ENCODE data around the gene MUSTN1. TPM values are rescaled to one million over a fixed set of nuclear protein-coding genes. Genes with fewer than 3 reads are reported as not detected.

The MUSTN1 gene
- total RNA-seq, 1 donor from 2014 or later, result 1.1 TPM

- Mint-ChIP-seq H3K36me3 (ENCODE audit: low read depth, unreplicated experiment) (no peaks in the 10 kb centered on the region), H3K27me3 (ENCODE audit: unreplicated experiment) (peaks cover 8% of the 10 kb centered on the region), H3K27ac (ENCODE audit: unreplicated experiment) (no peak overlapping the region), H3K4me1 (ENCODE audit: unreplicated experiment) (peaks cover 4% of the 10 kb centered on the region), H3K4me3 (ENCODE audit: unreplicated experiment) (no peak overlapping the region), H3K9me3 (ENCODE audit: unreplicated experiment) (no peaks in the 10 kb centered on the region)
- DNase-seq (ENCODE audit: low spot score), result no peak
- no peak for TF ChIP-seq CTCF (IDR thresholded peaks at IDR 0.05; ENCODE audit: unreplicated experiment)
Observed at GRCh38 chr3:52796411-52796810, 38.4 kb downstream of the MUSTN1 start.

GRCh38 chr3:52795298-52795900, 39.4 kb downstream of the MUSTN1 start:
- Mint-ChIP-seq H3K4me1 (ENCODE audit: unreplicated experiment) (peaks cover 4% of the 10 kb centered on the region), H3K4me3 (ENCODE audit: unreplicated experiment) (no peak overlapping the region), H3K9me3 (ENCODE audit: unreplicated experiment) (no peaks in the 10 kb centered on the region), H3K36me3 (ENCODE audit: low read depth, unreplicated experiment) (no peaks in the 10 kb centered on the region), H3K27ac (ENCODE audit: unreplicated experiment) (no peak overlapping the region), H3K27me3 (ENCODE audit: unreplicated experiment) (peaks cover 8% of the 10 kb centered on the region)
- TF ChIP-seq CTCF (IDR thresholded peaks at IDR 0.05; ENCODE audit: unreplicated experiment), result no peak
- no peak for DNase-seq (ENCODE audit: low spot score)

- TF ChIP-seq CTCF (IDR thresholded peaks at IDR 0.05; ENCODE audit: unreplicated experiment), result no peak
- Mint-ChIP-seq H3K9me3 (ENCODE audit: unreplicated experiment) (no peaks in the 10 kb centered on the region), H3K36me3 (ENCODE audit: low read depth, unreplicated experiment) (no peaks in the 10 kb centered on the region), H3K4me1 (ENCODE audit: unreplicated experiment) (peaks cover 7% of the 10 kb centered on the region), H3K27ac (ENCODE audit: unreplicated experiment) (no peak within 1 kb of the TSS), H3K4me3 (ENCODE audit: unreplicated experiment) (no peak within 1 kb of the TSS), H3K27me3 (ENCODE audit: unreplicated experiment) (peaks cover 8% of the 10 kb centered on the region)
- DNase-seq (ENCODE audit: low spot score), result no peak
Observed at GRCh38 chr3:52794612-52795099, 40.2 kb downstream of the MUSTN1 start, which contains the start of gene ITIH3. TSS of gene ITIH3 (plus strand) at chr3:52794796. CDS start at chr3:52794804, 8 bp downstream.

GRCh38 chr3:52793702-52794611, 40.9 kb downstream of the MUSTN1 start:
- TF ChIP-seq CTCF (IDR thresholded peaks at IDR 0.05; ENCODE audit: unreplicated experiment), result no peak
- Mint-ChIP-seq H3K27me3 (ENCODE audit: unreplicated experiment) (peaks cover 9% of the 10 kb centered on the region), H3K9me3 (ENCODE audit: unreplicated experiment) (no peaks in the 10 kb centered on the region), H3K4me3 (ENCODE audit: unreplicated experiment) (no peak overlapping the region), H3K36me3 (ENCODE audit: low read depth, unreplicated experiment) (no peaks in the 10 kb centered on the region), H3K4me1 (ENCODE audit: unreplicated experiment) (peaks cover 7% of the 10 kb centered on the region), H3K27ac (ENCODE audit: unreplicated experiment) (no peak overlapping the region)
- no peak for DNase-seq (ENCODE audit: low spot score)
